Prostate gland (tissue), 2 donors: Measurements from ENCODE around the gene RAI2.

ENCODE experiments used
- POLR2AphosphoS5 ChIP-seq: sonication (generic); formaldehyde crosslinking; IDR thresholded peaks from one replicate; pipeline ENCODE4 v1.6.1; 2017; ENCODE audit warnings: antibody characterized with exemption
- TF ChIP-seq, protein P1 (sequence below), 4 experiments: fragments of 200-600 bp in 2 of 4; fragments of 450-650 bp in 2 of 4; sonication (generic) in 2 of 4; IDR thresholded peaks; 1 replicate in 3 of 4; 2 replicates in 1 of 4; pipeline ENCODE4 v1.5.1; 2016 to 2019; ENCODE audit warnings: antibody characterized with exemption in 4 of 4, mild to moderate bottlenecking in 2 of 4, moderate library complexity in 2 of 4

DNA sequence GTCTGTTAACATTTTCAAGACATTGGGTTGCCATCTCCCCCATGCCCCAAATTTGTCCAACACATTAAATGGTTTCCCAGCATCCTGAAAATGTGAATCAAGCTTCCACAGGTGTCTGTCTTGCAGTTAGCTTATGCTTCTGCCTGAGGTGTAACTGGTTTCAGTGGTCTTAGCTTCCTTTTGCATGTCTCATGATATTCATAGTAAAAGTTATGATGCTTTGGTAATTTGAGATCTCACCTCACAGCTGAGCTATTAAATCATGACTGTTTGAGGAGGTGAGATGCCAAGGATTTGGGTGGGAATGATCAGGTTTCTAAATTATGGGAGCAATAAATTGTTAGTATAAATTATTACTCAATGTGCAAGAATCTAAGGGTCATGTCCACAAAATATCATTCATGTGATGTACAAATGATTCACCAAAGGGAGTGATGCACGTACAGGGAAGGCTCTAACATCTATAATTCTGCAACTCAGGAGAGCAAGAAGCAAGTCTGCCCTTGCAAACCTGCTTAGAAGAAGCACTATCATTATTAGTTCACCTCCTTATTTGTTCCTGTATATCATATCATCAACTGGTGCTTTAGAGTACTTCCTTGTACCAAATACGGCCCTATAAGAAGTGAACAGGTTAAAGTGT is 17.1 kb upstream of the RAI2 start:
- TF ChIP-seq, protein P1, sequence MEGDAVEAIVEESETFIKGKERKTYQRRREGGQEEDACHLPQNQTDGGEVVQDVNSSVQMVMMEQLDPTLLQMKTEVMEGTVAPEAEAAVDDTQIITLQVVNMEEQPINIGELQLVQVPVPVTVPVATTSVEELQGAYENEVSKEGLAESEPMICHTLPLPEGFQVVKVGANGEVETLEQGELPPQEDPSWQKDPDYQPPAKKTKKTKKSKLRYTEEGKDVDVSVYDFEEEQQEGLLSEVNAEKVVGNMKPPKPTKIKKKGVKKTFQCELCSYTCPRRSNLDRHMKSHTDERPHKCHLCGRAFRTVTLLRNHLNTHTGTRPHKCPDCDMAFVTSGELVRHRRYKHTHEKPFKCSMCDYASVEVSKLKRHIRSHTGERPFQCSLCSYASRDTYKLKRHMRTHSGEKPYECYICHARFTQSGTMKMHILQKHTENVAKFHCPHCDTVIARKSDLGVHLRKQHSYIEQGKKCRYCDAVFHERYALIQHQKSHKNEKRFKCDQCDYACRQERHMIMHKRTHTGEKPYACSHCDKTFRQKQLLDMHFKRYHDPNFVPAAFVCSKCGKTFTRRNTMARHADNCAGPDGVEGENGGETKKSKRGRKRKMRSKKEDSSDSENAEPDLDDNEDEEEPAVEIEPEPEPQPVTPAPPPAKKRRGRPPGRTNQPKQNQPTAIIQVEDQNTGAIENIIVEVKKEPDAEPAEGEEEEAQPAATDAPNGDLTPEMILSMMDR (IDR thresholded peaks at IDR 0.05) = no peak
- no peak for TF ChIP-seq POLR2AphosphoS5
